Body of pancreas (tissue), 4 donors: ENCODE results near the gene EYS.

ENCODE experiments used
- POLR2A ChIP-seq, 3 donors: fragments of 450-650 bp; IDR thresholded peaks; one replicate each; pipeline ENCODE4 v1.6.1; 2016; ENCODE audit warnings: antibody characterized with exemption in 3 of 3, mild to moderate bottlenecking in 2 of 3
- TF ChIP-seq, protein P1 (sequence below), 7 experiments: fragments of 450-650 bp in 4 of 7; fragments of 200-600 bp in 3 of 7; sonication (generic) in 3 of 7; IDR thresholded peaks; one replicate each; pipeline ENCODE4 v1.5.1; 2016 to 2019; ENCODE audit warnings: antibody characterized with exemption in 7 of 7

DNA sequence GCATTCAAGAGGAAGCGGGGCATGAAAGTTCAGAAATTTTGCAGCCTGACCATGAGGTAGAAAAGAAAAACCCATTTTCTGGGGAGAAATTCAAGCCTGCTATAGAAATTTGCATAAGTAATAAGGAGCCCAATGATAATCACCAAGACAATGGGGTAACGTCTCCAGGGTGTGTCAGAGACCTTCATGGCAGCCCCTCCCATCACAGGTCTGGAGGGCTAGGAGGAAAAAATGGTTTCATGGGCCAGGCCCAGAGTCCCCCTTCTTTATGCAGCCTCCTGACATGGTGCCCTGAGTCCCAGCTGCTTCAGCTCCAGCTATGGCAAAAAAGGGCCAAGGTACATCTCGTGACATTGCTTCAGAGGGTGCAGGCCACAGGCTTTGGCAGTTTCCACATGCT, 618.5 kb downstream of the EYS start:
- TF ChIP-seq, protein P1, sequence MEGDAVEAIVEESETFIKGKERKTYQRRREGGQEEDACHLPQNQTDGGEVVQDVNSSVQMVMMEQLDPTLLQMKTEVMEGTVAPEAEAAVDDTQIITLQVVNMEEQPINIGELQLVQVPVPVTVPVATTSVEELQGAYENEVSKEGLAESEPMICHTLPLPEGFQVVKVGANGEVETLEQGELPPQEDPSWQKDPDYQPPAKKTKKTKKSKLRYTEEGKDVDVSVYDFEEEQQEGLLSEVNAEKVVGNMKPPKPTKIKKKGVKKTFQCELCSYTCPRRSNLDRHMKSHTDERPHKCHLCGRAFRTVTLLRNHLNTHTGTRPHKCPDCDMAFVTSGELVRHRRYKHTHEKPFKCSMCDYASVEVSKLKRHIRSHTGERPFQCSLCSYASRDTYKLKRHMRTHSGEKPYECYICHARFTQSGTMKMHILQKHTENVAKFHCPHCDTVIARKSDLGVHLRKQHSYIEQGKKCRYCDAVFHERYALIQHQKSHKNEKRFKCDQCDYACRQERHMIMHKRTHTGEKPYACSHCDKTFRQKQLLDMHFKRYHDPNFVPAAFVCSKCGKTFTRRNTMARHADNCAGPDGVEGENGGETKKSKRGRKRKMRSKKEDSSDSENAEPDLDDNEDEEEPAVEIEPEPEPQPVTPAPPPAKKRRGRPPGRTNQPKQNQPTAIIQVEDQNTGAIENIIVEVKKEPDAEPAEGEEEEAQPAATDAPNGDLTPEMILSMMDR (IDR thresholded peaks at IDR 0.05), result no peak
- TF ChIP-seq POLR2A (IDR thresholded peaks at IDR 0.05), result no peak
